GM23338 (cell line): Measurements from ENCODE around the gene ZPBP2. TPM values are rescaled to one million over a fixed set of nuclear protein-coding genes. Genes with fewer than 3 reads are reported as not detected.

Experiments used
- ATAC-seq: fragments of 200-7000 bp; cut with Tn5 transposase; 3 replicates; pipeline ENCODE4 v1.9.1; 2020
- DNase-seq: peaks from one replicate; pipeline ENCODE4 v3.0.0-alpha.2; 2015; ENCODE audit warnings: low spot score
- H2AFZ ChIP-seq: fragments of 200-600 bp; sonication (generic); 2 replicates; pipeline ENCODE4 v1.8.0; 2016; ENCODE audit warnings: antibody characterized with exemption, mild to moderate bottlenecking, moderate library complexity
- H3F3A ChIP-seq: fragments of 200-600 bp; sonication (generic); replicated peaks from 2 replicates; pipeline ENCODE4 v1.8.0; 2017; ENCODE audit warnings: antibody characterized with exemption, mixed run types, low read depth
- H3K27ac ChIP-seq: fragments of 200-600 bp; sonication (generic); 2 replicates; pipeline ENCODE4 v1.6.1; 2016; ENCODE audit warnings: low read depth
- H3K27me3 ChIP-seq: fragments of 200-600 bp; sonication (generic); 2 replicates; pipeline ENCODE4 v1.8.0; 2016; ENCODE audit warnings: mild to moderate bottlenecking, mixed run types, moderate library complexity; ENCODE audit not compliant: insufficient read depth
- H3K36me3 ChIP-seq: fragments of 200-600 bp; sonication (generic); 2 replicates; pipeline ENCODE4 v1.8.0; 2016; ENCODE audit warnings: mild to moderate bottlenecking; ENCODE audit not compliant: insufficient read depth
- H3K4me1 ChIP-seq: fragments of 200-600 bp; sonication (generic); 2 replicates; pipeline ENCODE4 v1.8.0; 2016; ENCODE audit warnings: mild to moderate bottlenecking, moderate library complexity; ENCODE audit not compliant: insufficient read depth
- H3K4me2 ChIP-seq: fragments of 200-600 bp; sonication (generic); 2 replicates; pipeline ENCODE4 v1.7.1; 2017; ENCODE audit warnings: mixed run types
- H3K4me3 ChIP-seq: fragments of 200-600 bp; sonication (generic); 2 replicates; pipeline ENCODE4 v1.6.1; 2016; ENCODE audit warnings: mixed run types
- H3K79me2 ChIP-seq: fragments of 200-600 bp; sonication (generic); replicated peaks from 2 replicates; pipeline ENCODE4 v1.8.0; 2017; ENCODE audit warnings: mild to moderate bottlenecking; ENCODE audit not compliant: insufficient read depth
- H3K9me2 ChIP-seq: fragments of 200-600 bp; sonication (generic); 2 replicates; pipeline ENCODE4 v1.8.0; 2017; ENCODE audit not compliant: insufficient read depth
- H4K20me1 ChIP-seq: fragments of 200-600 bp; sonication (generic); replicated peaks from 2 replicates; pipeline ENCODE4 v1.8.0; 2017; ENCODE audit warnings: mild to moderate bottlenecking; ENCODE audit not compliant: insufficient read depth
- H3K27ac Mint-ChIP-seq: 2 replicates; pipeline ENCODE4 v1.8.0; 2020; ENCODE audit warnings: inconsistent platforms, mild to moderate bottlenecking, moderate library complexity, mixed read lengths
- H3K27me3 Mint-ChIP-seq: 3 replicates; pipeline ENCODE4 v1.8.0; 2022; ENCODE audit warnings: low read depth, mild to moderate bottlenecking, moderate library complexity, mixed read lengths, inconsistent platforms; ENCODE audit not compliant: insufficient read depth, poor library complexity
- H3K36me3 Mint-ChIP-seq: 3 replicates; pipeline ENCODE4 v1.8.0; 2021; ENCODE audit warnings: low read depth, mild to moderate bottlenecking, inconsistent platforms, moderate library complexity, mixed read lengths
- H3K4me1 Mint-ChIP-seq: 3 replicates; pipeline ENCODE4 v1.8.0; 2020; ENCODE audit warnings: mild to moderate bottlenecking, inconsistent platforms, mixed read lengths
- H3K4me3 Mint-ChIP-seq: 3 replicates; pipeline ENCODE4 v1.8.0; 2021; ENCODE audit warnings: moderate library complexity, mild to moderate bottlenecking, inconsistent platforms, mixed read lengths
- H3K9me3 Mint-ChIP-seq: 3 replicates; pipeline ENCODE4 v1.8.0; 2020; ENCODE audit warnings: moderate library complexity, mild to moderate bottlenecking, inconsistent platforms, mixed read lengths
- CREB1 ChIP-seq: fragments of 250-450 bp; sonication (Bioruptor Pico); IDR thresholded peaks from 2 replicates; pipeline ENCODE4 v1.5.0; 2020; ENCODE audit warnings: low read depth, mild to moderate bottlenecking, moderate library complexity
- CTCF ChIP-seq, 2 experiments: fragments of 200-600 bp in 1 of 2; sonication (generic) in 1 of 2; conservative IDR thresholded peaks; 2 replicates each; pipeline versions ENCODE4 v1.5.1 to v1.6.1; 2016 to 2017; ENCODE audit warnings: antibody characterized with exemption in 2 of 2, low read depth in 2 of 2, mild to moderate bottlenecking in 2 of 2, moderate library complexity in 1 of 2
- EZH2 ChIP-seq: fragments of 200-600 bp; sonication (generic); IDR thresholded peaks from one replicate; pipeline ENCODE4 v1.8.0; 2017; ENCODE audit warnings: antibody characterized with exemption, mild to moderate bottlenecking, low read depth; ENCODE audit not compliant: unreplicated experiment
- EZH2phosphoT487 ChIP-seq: fragments of 200-600 bp; sonication (generic); IDR thresholded peaks from one replicate; pipeline ENCODE4 v1.8.1; 2018; ENCODE audit warnings: antibody characterized with exemption; ENCODE audit not compliant: unreplicated experiment
- JUNB ChIP-seq: IDR thresholded peaks from one replicate; pipeline ENCODE4 v1.6.1; 2016; ENCODE audit warnings: antibody characterized with exemption; ENCODE audit not compliant: unreplicated experiment
- NANOG ChIP-seq: IDR thresholded peaks from 2 replicates; pipeline ENCODE4 v1.6.1; 2016; ENCODE audit warnings: antibody characterized with exemption, borderline replicate concordance
- POLR2AphosphoS5 ChIP-seq: IDR thresholded peaks from 2 replicates; pipeline ENCODE4 v1.6.1; 2016; ENCODE audit warnings: antibody characterized with exemption, low read depth
- REST ChIP-seq: IDR thresholded peaks from one replicate; pipeline ENCODE4 v1.6.1; 2018; ENCODE audit warnings: antibody characterized with exemption; ENCODE audit not compliant: unreplicated experiment
- STAT1 ChIP-seq: IDR thresholded peaks from one replicate; pipeline ENCODE4 v1.6.1; 2016; ENCODE audit warnings: antibody characterized with exemption; ENCODE audit not compliant: unreplicated experiment
- ZNF114 ChIP-seq: fragments of 250-450 bp; sonication (Bioruptor Pico); IDR thresholded peaks from 2 replicates; pipeline ENCODE4 v1.5.0; 2020; ENCODE audit warnings: mild to moderate bottlenecking, moderate library complexity
- ZNF331 ChIP-seq: fragments of 250-450 bp; sonication (Bioruptor Pico); IDR thresholded peaks from 2 replicates; pipeline ENCODE4 v1.5.0; 2020; ENCODE audit warnings: low read depth, mild to moderate bottlenecking, moderate library complexity
- polyA plus RNA-seq: library from polyadenylated mRNA; unstranded; fragments of >200 nt; fragmentation: Nextera tagmentation; extraction: Ambion mirVana; gene quantifications from 2 replicates; pipeline ENCODE4 v1.2.1, GENCODE V29; 2016
- total RNA-seq: library from RNA; depleted of rRNA; stranded (reverse); fragments of >200 nt; shearing (Covaris generic); gene quantifications from 2 replicates; pipeline ENCODE4 v1.2.3, GENCODE V29; 2014
- TF ChIP-seq, protein P1 (sequence below): fragments of 250-450 bp; sonication (Bioruptor Pico); IDR thresholded peaks from 2 replicates; pipeline ENCODE4 v1.5.0; 2020; ENCODE audit warnings: mild to moderate bottlenecking, moderate library complexity
- TF ChIP-seq, protein P2 (sequence below): IDR thresholded peaks from 2 replicates; pipeline ENCODE4 v1.6.1; 2016; ENCODE audit warnings: antibody characterized with exemption

The ZPBP2 gene
- total and polyA plus RNA-seq, 2 experiments from 2014 or later = not detected

GRCh38 chr17:39925282-39926134 is 57.5 kb downstream of the ZPBP2 start:
- H3K27ac Mint-ChIP-seq = no peak overlapping the region
- peak overlapping the region; percentile 85 for H3K4me3 Mint-ChIP-seq
- H3K27ac ChIP-seq = no peak overlapping the region
- peaks cover 32% of the 10 kb centered on the region for H3K79me2 ChIP-seq
- H3K4me2 ChIP-seq = peak overlapping the region; percentile 93; the same call in 1 of the 2 replicates
- DNase-seq (peak; percentile 24), ATAC-seq (no peak)
- no peaks in the 10 kb centered on the region for H3K9me2 ChIP-seq
- no peaks in the 10 kb centered on the region for H3K9me3 Mint-ChIP-seq
- H3K27me3 Mint-ChIP-seq = peaks cover 5% of the 10 kb centered on the region
- H3K36me3 ChIP-seq = peaks cover 5% of the 10 kb centered on the region; the same call in 1 of the 2 replicates
- H2AFZ ChIP-seq = no peak overlapping the region
- H3K4me1 ChIP-seq = peaks cover 15% of the 10 kb centered on the region
- peaks cover 17% of the 10 kb centered on the region for H4K20me1 ChIP-seq
- no peaks in the 10 kb centered on the region for H3K27me3 ChIP-seq
- H3F3A ChIP-seq = peaks cover 7% of the 10 kb centered on the region
- H3K4me1 Mint-ChIP-seq = peaks cover 42% of the 10 kb centered on the region
- peaks cover 28% of the 10 kb centered on the region for H3K36me3 Mint-ChIP-seq
- no peak for TF ChIP-seq NANOG
- TF ChIP-seq JUNB = no peak
- no peak for TF ChIP-seq EZH2phosphoT487
- TF ChIP-seq POLR2AphosphoS5 = no peak
- TF ChIP-seq ZNF331 (CRISPR knock-in tag) = no peak
- TF ChIP-seq, protein P1, sequence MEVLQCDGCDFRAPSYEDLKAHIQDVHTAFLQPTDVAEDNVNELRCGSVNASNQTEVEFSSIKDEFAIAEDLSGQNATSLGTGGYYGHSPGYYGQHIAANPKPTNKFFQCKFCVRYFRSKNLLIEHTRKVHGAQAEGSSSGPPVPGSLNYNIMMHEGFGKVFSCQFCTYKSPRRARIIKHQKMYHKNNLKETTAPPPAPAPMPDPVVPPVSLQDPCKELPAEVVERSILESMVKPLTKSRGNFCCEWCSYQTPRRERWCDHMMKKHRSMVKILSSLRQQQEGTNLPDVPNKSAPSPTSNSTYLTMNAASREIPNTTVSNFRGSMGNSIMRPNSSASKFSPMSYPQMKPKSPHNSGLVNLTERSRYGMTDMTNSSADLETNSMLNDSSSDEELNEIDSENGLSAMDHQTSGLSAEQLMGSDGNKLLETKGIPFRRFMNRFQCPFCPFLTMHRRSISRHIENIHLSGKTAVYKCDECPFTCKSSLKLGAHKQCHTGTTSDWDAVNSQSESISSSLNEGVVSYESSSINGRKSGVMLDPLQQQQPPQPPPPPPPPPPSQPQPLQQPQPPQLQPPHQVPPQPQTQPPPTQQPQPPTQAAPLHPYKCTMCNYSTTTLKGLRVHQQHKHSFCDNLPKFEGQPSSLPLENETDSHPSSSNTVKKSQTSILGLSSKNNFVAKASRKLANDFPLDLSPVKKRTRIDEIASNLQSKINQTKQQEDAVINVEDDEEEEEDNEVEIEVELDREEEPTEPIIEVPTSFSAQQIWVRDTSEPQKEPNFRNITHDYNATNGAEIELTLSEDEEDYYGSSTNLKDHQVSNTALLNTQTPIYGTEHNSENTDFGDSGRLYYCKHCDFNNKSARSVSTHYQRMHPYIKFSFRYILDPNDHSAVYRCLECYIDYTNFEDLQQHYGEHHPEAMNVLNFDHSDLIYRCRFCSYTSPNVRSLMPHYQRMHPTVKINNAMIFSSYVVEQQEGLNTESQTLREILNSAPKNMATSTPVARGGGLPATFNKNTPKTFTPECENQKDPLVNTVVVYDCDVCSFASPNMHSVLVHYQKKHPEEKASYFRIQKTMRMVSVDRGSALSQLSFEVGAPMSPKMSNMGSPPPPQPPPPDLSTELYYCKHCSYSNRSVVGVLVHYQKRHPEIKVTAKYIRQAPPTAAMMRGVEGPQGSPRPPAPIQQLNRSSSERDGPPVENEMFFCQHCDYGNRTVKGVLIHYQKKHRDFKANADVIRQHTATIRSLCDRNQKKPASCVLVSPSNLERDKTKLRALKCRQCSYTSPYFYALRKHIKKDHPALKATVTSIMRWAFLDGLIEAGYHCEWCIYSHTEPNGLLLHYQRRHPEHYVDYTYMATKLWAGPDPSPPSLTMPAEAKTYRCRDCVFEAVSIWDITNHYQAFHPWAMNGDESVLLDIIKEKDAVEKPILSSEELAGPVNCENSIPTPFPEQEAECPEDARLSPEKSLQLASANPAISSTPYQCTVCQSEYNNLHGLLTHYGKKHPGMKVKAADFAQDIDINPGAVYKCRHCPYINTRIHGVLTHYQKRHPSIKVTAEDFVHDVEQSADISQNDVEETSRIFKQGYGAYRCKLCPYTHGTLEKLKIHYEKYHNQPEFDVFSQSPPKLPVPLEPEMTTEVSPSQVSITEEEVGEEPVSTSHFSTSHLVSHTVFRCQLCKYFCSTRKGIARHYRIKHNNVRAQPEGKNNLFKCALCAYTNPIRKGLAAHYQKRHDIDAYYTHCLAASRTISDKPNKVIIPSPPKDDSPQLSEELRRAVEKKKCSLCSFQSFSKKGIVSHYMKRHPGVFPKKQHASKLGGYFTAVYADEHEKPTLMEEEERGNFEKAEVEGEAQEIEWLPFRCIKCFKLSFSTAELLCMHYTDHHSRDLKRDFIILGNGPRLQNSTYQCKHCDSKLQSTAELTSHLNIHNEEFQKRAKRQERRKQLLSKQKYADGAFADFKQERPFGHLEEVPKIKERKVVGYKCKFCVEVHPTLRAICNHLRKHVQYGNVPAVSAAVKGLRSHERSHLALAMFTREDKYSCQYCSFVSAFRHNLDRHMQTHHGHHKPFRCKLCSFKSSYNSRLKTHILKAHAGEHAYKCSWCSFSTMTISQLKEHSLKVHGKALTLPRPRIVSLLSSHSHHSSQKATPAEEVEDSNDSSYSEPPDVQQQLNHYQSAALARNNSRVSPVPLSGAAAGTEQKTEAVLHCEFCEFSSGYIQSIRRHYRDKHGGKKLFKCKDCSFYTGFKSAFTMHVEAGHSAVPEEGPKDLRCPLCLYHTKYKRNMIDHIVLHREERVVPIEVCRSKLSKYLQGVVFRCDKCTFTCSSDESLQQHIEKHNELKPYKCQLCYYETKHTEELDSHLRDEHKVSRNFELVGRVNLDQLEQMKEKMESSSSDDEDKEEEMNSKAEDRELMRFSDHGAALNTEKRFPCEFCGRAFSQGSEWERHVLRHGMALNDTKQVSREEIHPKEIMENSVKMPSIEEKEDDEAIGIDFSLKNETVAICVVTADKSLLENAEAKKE (CRISPR knock-in tag) = no peak
- TF ChIP-seq EZH2 = no peak
- no peak for TF ChIP-seq ZNF114 (CRISPR knock-in tag)
- no peak for TF ChIP-seq CTCF (conservative IDR thresholded peaks at IDR 0.05; ENCODE audit: low read depth in 2 of 2)
- TF ChIP-seq, protein P2, sequence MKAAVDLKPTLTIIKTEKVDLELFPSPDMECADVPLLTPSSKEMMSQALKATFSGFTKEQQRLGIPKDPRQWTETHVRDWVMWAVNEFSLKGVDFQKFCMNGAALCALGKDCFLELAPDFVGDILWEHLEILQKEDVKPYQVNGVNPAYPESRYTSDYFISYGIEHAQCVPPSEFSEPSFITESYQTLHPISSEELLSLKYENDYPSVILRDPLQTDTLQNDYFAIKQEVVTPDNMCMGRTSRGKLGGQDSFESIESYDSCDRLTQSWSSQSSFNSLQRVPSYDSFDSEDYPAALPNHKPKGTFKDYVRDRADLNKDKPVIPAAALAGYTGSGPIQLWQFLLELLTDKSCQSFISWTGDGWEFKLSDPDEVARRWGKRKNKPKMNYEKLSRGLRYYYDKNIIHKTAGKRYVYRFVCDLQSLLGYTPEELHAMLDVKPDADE = no peak
- TF ChIP-seq CREB1 (CRISPR knock-in tag) = no peak
- TF ChIP-seq STAT1 = no peak
- TF ChIP-seq REST = no peak
- H3K4me3 ChIP-seq = peak overlapping the region; percentile 97; the same call in 1 of the 2 replicates
